Stimulated activated naive CD4-positive, alpha-beta T cell treated with Interleukin-2 at 50 U/mL for 16 hours (primary cell): ENCODE results near the gene SORCS2.

ENCODE experiments used
- DNase-seq: peaks from one replicate; lab custom pipeline; 2025; lab: John Stamatoyannopoulos, UW

SORCS2 gene

DNA sequence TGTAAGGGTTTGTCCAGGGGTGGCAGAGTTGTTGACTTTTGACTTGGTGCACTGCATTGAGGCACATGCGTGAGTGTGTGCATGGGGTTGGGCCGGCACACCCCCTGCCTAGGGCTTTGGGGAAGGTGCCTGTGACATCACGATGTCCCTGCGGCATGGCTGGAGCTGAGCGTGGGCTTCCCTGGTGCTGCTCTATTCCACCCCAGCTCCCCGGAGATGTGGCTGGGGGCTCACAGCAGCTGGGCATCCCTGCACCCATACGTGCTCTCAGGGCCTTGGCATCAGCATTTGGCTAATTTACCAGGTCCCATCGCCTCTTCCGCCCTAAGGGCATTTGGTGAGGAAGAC, 236.7 kb downstream of the SORCS2 start:
- DNase-seq, result no peak

DNA sequence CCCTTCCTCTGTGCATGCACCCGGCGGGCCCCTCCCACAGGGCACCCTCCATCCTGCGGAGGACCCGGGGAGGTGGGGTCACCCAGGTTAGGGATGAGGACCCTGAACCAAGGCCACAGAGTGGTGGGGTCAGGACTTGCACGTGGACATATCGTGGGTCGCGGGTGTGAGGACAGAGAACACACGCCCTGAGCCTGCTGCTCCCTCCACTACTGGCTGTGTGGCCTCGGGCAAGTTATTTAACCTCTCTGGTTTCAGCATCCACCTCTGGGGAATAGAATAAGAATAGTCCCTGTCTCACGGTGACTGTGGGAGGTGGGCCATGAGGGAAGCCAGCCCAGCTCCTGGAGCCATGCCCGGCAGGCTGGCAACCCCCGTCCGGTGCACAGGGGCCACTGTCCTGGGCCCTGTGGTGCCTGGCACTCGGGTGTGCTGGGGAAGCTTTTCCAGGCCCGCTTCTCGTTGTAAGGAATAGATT, 237.3 kb downstream of the SORCS2 start:
- DNase-seq, result no peak

DNA sequence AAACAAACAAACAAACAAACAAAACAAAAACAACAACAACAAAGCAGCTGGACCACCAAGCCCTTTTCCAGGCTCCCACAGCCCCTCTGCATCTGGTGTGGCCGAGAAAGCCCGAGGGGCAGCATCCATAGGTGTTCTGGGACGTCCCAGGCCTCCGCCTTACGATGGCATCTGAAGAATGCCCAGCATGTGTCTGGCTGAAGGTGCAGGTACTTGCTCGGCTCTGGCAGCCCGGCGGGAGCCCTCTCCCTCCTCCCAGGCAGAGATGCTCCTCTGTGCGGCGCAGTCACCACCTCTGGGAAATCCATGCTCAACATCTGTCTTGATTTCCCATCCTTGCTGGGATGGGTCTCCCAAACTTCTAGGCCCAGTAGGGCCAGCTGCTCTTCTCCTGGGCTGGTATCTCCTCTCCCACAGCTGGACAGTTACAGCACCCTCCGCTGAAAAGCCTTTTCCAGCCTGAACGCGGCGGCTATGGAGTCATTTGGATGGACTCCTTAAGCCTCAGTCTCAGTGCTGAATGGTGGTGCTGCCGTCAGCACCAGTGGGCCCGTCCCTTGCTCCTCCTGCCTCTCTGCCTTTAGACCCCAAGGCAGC, 238.1 kb downstream of the SORCS2 start:
- DNase-seq, result no peak

DNA sequence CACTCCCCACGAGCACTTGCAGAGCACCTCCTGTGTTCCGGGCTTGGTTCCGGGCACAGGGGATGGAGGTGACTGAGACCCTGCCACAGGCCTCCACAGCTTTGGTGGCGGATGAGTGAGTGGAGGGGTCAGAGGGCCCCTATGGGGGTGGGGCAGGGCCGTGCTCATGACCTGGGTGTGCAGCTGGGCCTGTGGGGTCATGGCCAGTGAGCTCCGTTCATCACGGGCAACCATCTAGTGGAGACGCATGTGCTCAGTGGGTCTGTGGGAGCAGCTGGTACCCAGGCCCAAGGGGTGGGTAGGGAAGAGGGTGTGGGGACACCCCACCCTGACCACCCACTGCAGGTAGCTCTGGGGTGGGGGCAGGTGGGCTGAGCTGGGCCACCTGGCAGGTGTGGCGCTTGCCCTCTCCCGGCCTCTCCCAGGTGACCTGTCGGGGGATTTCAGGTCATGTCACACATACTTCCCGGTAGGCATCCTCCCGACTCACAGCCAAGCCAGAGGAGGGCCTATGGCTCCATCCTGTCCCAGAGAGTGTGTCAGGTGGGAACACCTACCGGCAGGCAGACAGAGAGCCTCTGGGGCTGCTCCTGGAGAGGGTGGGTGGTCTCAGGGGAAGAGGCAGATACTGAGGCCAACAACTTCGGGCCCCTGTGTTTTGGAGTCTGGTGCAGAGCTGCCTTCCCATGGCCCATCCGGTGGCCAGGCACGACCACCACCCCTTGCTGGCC, 238.8 kb downstream of the SORCS2 start:
- no peak for DNase-seq

DNA sequence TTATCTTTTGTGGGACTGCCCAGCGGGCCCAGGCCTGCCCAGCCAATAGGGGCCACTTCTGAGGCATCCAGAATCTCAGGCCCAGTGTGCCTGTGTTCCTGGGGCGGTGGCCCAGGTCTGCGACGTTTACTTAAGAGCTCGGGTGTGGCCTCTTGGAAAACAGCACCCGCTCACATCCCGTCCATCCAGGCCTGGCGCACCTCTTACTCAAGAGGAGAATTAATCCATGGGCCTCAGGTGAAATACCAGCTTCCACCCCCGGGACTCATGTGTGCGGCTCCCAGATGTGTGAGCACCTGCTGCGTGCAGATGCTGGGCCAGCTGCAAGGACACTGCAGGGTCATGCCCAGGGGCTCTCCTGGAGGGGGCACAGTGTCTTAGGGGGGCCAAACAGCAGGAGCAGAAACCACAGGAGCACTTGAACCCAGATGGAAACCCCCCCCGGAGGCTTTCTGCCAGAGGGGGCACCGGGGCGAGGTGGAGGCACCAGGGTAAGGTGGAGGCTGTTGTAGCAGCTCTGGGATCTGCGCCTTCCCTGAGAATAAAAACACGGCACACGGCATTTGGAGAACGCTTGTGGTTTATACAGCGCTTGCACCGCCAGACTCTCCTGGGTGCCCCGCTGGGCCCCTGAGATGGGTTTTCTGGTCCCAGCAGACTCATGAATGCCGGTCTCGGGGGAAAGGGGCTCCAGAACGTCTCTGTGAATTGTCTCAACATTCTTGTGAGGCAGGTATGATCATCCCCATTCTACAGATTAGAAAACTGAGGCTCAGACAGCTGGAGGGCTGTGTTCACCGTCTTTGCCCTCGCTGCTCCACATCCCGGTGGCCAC, 239.6 kb downstream of the SORCS2 start:
- DNase-seq, result no peak

DNA sequence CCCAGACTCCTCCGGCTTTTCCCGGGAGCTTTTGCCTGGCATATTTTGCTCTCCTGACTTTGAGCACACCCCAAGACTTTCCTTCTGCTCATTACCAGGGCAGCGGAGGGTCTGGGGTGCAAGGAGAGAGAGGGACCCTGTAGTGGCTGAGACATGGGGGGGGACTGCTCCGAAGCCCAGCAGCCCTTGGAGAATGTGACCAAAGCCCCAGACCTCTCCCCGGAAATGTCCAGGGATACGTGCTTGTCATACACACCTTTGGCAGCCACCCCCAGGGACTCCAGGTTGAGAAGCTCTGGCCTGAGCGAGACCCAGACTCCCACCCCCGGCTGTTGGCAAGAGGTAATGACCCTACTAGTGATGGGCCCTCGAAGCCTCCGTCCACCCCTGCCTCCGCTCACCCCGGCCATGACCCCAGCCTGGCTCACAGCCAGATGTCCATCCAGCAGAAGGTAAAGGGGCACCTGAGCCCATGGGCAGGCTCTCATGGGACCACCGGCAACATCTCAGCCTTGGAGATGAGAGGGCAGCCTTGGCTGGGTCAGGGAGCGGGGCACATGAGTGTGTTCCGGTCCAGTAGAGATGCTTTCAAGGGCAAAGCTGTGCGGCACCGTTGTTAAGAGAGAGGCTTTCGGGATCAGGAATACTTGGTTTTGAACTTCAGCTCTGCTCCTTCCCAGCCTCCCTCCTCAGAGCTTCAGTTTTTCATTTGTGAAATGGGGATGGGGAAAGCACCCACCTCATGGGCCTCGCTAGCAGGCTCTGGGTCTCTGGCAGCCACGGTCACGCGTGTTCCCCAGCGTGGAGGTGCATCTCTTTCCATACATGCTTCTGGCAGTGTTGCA, 240.4 kb downstream of the SORCS2 start:
- no peak for DNase-seq

DNA sequence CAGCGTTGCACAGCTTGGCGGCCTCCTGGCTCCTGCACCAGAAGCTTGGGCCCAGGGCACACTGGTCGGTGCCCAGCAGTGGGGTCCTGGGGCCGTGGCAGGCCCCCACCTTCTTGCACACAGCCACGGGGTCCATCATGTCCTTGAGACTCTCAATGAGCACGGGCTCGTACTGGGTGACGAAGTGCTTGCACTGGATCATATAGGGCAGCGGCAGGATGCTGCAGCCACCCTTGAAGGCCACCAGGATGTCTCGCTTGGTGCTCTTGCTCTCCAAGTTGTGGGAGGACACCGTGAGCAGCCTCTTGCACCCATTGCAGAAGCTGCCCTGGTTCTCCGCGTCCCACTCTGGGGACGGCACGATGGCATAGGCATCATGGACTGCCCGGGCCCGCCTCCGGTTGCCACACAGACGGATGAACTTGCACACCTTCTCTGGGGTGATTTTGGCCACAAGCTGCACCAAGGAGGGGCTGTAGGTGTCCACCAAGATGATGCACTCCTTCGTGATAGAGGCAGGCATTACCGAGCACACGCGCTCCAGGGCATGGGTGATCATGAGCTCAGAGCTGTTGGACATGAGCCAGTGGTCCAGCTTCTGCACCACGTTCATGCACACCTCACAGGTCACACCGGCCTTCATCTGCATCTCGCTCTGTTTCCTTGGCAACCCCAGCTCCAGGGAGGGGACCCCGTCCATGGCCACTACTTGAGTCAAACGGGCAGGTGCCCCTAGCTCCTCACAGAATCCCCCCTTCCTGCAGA, 241.2 kb downstream of the SORCS2 start:
- DNase-seq, result no peak

DNA sequence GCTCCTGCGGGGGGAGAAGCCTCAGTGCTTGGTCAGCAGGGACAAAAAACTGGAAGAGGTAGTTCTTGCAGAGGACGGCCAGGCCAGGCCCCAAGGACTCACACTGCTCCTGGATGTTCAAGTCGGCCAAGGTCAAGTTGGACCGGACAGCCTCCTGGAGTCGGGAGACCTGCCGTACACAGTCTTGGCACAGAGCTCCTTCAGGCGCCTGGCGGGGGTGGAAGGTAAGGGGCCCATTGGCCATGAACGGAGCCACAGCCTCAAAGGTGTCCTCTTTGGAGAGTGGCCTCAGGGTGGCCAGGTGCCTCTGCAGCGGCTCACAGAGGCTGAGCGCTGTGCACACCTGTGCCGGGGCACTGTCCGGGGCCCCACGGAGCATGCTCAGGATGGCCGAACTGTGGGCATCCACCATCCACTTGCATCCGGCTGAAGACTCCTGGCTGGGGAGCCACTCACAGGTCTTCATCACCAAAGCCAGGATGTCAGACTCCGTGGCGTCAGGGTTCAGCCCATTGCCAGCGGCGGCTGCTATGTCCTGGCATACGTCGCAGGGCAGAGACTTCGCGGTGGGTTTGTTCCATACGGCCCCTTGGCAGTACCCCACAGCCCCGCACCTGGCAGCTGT, 241.9 kb downstream of the SORCS2 start:
- DNase-seq, result no peak

DNA sequence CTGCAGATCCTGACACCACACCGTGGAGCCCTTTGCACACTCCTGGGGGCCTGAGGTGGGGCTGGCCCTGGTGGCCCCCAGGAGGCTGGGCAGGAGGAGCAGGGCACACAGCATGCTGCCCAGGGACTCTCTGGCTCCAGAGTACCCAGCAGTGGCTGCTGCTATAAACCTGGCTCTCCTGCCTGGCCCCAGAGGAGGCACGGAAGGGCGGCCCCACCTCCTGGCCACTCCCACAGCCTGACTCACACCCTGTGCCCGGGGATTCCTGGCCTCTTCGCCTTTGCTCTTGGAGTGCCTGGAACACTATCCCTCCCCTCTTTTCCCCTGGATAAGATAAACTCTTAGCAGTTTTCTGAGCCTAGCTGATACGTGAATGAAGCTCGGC, 242.4 kb downstream of the SORCS2 start, which contains the start of gene PSAPL1:
Gene PSAPL1, minus strand, starts transcription at position 165 of the 385 bp plus-strand sequence. Its CDS starts 51 bp downstream, at position 114.
- no peak for DNase-seq

DNA sequence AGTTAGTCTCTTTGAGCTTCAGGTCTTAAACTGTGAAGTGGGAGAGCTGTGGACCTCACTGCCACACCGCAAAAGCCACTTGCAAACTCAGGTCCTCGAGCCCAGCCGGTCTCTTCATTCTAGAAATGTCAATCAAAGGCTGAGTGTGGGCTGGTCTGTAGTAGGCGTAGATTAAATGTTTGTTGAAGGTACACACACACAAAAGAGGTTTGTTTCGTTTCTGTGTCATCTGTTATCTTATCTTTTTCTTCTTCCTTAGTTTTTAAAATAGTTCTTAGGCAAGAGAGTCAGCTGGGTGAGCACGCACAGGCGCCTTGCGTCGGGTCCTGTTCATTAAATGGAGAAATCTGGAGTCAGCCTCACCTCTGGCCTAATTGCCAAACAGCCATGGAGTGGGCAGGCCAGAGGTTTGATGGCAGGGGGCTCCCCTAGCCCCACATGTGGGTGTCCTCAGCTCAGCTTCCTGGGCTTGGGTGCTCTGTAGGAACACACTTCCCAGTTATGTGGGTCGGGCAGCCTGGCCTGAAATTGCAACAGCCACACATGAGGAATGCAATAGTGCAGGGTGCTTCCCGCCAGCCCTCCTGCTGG, 243.2 kb downstream of the SORCS2 start:
- DNase-seq, result no peak

DNA sequence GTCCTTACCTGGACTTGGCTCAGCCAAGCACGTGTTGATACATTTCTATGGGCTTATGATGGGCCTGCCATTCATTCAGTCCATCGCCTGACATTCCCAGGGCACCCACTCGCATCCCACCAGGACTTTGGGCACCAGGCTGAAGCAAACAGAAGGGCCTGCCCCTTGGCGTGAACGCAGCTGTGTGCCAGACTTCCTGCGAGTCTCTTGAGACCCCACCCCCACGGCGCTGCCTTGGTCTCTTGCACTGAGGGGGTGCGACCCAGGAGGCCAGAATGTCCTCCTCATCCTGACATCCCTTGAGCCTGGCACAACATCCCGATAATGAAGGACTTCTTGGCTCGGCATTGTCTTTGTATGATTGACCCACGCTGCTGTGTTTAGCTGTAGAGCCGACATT, 243.9 kb downstream of the SORCS2 start:
- no peak for DNase-seq

DNA sequence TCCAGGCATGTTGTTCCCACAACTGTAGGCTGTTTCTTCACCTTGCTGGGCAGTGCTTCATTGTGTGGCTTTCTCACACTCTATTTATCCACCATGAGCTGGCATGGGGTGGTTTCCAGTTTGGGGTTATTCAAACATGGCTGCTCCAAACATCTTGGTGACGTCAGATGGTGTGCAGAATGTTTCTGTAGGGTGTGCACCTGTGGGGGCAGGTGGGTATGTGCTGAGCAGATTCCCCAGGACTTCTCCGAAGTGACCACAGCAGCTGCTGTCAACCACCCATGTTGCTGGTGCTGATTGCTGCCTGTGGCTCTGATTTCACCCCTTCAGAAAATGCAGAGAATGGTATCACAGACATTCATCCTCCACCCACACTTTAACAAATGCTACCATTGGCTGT, 247.4 kb downstream of the SORCS2 start:
- no peak for DNase-seq

DNA sequence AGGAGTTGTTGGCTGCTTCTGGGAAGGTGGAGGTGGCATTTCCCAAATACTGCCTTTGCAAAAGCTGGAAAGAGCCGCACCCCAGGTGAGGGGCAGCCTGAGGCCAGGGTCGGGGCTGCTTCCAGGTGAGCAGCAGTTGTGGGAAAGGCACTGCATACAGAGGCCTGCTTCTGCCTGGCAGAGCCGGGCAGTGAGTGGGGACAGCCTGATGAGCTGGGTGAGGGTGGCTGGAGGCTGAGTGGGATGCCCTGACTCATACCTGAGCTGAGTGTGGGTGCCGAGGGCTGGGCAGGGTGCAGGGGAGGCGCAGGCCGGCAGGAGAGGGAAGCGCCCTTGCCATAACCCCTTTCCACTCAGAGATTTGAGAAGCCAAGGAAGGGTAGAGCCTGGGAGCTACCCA, 248.9 kb downstream of the SORCS2 start:
- DNase-seq, result no peak

DNA sequence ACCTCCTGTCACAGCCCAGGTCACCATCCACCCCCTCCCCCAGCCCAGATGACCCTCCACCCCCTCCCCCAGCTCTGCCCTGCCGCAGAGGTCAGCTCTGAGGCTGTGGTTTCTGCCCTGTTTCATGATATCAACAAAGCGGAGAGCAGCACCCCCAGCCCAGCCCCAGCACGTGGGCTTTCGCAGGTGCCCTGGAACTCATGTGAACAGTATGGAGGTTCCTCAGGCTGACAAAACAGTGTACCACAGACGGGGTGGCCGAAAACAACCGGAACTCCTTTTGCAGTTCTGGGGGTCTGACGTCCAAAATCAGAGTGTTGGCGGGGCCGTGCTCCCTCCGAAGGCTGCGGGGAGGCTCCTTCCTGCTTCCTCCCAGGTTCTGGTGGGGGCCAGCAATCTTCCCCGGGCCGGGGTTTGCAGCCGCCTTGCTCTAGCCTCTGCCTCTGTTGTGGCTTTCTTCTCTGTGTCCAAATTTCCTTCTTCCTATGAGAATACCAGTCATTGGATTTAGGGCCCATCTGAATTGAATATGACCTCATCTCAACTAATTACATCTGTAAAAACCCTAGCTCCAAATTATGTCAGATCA, 250.3 kb downstream of the SORCS2 start:
- DNase-seq, result no peak

DNA sequence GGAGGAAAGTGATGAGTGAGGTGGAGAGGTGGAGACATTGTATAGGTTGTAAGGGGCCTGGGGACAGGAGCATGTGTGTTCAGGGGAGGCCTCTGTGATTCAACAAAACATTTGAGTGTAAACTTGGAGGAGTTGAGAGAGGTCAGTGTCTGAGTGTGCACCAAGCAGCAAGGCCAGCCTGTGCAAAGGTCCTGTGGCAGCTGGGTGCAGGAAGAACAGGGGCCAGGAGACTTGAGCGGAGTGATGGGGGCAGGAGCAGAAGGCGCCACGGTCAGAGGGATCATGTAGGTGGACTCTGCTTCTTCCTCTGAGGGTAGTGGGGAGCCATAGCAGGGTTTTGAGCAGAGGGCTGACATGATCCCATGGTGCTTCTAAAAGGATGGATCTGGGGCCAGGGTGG, 252.0 kb downstream of the SORCS2 start:
- DNase-seq, result no peak

DNA sequence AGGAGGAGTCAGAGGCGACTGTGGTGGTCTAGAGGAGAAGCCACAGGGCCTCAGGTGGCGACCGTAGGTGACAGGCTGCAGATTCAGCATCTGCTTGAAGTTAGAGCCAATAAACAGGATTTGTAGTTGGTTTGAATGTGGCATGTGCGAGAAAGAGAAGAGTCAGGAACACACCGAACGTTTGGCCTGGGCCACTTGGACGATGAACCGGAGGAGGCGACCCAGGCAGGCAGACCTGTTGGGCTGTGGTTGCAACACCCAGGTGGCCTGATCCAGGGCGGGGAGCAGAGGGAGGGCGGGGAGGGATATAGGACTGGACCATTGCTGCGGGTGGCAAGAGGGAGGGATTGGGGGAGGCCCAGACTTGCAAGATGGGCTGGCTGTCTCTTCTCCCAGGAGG, 252.4 kb downstream of the SORCS2 start:
- DNase-seq, result no peak

DNA sequence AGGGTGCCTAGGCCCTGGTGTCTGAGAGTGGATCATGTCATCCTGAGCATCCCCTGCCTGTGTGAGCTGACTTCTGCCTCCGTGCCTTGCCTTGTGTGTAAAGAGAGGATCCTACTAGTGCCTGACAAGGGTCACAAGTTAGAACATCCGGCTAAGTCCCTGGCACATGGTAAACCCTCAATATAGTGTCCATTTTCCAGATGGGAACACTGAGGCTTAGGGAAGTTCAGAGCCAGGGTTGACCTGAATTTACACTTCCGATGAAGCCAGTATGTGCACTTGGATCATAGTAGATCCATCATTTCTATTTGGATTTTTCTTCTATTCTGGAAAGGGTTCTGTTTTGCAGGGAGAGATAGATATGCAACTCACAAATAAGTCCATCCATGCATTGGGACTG, 254.9 kb downstream of the SORCS2 start:
- DNase-seq, result no peak

DNA sequence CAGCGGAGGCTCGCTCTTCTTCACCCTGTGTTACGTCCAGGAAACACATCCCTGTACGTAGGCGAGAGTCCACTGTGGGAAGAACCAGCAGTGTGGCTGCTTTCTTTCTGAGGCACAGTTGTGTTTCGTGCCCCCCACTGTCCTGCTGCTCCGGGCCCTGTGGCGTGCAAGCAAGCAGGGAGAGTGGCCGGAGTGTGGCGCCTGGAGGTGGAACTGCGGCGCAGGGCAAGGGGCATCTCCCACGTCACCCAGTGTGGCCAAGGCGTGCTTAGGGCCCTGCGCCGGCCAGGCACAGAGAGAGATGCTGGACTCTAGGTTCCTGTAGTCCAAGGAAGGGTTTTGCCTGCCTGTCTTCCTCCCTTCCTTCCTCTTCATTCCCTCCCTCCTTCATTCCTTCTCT, 255.7 kb downstream of the SORCS2 start:
- DNase-seq, result no peak

DNA sequence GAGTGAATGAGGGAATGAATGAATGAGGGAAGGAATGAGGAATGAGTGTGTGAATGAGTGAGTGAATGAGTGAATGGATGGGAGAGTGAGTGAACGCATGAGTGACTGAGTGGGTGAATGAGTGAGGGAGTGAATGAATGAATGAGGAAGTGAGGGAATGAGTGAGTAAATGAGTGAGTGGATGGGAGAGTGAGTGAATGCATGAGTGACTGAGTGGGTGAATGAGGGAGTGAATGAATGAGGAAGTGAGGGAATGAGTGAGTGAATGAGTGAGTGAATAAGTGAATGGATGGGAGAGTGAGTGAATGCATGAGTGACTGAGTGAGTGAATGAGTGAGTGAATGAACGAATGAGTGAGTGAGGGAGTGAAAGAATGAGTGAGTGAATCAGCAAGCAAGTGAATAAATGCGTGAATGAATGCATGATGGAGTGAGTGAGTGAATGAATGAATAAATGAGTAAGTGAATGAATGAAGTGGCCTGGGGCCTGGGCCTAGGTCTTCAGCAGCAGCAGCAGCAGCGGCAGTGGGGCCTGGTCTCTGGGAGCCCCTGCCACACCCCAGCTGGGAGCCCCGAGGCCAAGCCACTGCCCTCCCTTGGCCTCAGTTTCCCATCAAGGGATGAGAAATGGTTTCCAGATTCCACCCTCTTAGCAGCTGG, 258.6 kb downstream of the SORCS2 start:
- DNase-seq, result no peak

DNA sequence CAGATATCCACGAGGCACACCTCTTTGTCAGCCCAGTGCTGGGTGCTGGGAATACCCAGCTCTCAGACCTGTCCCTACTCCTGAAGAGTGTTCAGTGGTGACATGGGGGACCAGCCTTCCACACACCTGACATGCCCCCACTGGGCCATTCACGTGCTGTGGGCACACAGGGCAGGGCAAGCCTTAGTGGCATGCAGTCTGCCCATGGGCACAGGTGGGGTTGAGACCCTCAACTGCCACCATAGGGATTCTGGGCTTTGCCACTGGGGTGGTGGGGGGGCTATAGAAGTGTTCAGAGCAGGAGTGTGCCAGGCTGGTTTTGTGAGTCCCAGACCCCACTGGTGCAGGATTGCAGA, 259.1 kb downstream of the SORCS2 start:
- no peak for DNase-seq
